Measurements from ENCODE around the gene B3GNT7.

- TF ChIP-seq, protein P1, sequence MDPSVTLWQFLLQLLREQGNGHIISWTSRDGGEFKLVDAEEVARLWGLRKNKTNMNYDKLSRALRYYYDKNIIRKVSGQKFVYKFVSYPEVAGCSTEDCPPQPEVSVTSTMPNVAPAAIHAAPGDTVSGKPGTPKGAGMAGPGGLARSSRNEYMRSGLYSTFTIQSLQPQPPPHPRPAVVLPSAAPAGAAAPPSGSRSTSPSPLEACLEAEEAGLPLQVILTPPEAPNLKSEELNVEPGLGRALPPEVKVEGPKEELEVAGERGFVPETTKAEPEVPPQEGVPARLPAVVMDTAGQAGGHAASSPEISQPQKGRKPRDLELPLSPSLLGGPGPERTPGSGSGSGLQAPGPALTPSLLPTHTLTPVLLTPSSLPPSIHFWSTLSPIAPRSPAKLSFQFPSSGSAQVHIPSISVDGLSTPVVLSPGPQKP (IDR thresholded peaks at IDR 0.05; ENCODE audit: borderline replicate concordance, low read depth, low read length) = no peak
- TF ChIP-seq CTCF (conservative IDR thresholded peaks at IDR 0.05; ENCODE audit: low read depth, low read length) = no peak
- no peak for TF ChIP-seq POLR2A (IDR thresholded peaks at IDR 0.05; ENCODE audit: low read depth, low read length)
- TF ChIP-seq, protein P2, sequence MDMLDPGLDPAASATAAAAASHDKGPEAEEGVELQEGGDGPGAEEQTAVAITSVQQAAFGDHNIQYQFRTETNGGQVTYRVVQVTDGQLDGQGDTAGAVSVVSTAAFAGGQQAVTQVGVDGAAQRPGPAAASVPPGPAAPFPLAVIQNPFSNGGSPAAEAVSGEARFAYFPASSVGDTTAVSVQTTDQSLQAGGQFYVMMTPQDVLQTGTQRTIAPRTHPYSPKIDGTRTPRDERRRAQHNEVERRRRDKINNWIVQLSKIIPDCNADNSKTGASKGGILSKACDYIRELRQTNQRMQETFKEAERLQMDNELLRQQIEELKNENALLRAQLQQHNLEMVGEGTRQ (IDR thresholded peaks at IDR 0.05; ENCODE audit: low read depth, low read length) = no peak
- TF ChIP-seq RAD21 (IDR thresholded peaks at IDR 0.05; ENCODE audit: low read length) = no peak
- no peak for TF ChIP-seq FOS (IDR thresholded peaks at IDR 0.05; ENCODE audit: low read depth, low read length)
Observed at GRCh38 chr2:231422056-231422455, 26.5 kb downstream of the B3GNT7 start.

Measured in IMR-90 (cell line).